ENCODE data around the gene NIN. TPM values are rescaled to one million over a fixed set of nuclear protein-coding genes. Genes with fewer than 3 reads are reported as not detected.

Gene NIN
- total RNA-seq, 1 experiment from 2014 or later: 86.1 TPM

DNA sequence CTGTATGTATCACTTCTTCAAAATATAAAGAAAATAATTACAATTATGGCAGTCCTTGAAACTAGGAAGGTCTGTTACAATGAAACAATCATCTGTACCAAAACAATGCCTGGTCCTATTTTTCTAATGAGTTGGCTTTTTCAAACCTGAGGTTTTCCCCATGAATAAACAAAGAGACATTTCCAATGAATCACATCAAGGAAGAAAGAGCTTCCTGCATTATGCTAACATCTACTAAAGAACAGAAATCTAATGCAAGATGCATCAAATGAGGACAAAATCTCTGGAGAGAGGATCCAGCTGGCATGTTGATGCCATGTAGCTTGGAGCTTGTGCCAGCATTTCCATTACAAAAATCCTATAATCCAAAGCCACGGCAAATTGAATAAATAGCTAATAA, 29.3 kb downstream of the NIN start:
- peak; percentile 7 for DNase-seq (ENCODE audit: low read depth, low spot score)
- in situ Hi-C loops (cut with HindIII; ENCODE audit: low pct_unique_long_range_greater_than_20kb, low sequenced_read_pairs): no loop called here

DNA sequence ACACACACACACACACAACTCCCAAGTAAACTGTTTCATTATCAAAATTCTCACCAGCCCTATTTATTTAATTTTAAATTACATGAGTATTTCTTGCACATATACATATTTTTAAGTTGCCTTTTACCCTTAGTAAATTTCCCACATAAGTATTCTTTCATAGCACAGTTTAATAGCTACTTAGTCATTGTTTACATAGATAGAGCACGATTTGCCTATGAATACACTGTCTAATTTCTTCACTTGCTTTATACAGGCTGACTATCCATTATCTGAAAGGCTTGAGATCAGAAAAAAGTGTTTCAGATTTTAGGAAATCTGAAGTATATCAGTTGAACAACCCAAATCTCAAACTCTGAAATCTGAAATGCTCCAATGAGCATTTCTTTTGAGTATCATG, 30.9 kb downstream of the NIN start:
- DNase-seq (ENCODE audit: low read depth, low spot score): no peak
- in situ Hi-C loops (cut with HindIII; ENCODE audit: low pct_unique_long_range_greater_than_20kb, low sequenced_read_pairs): no loop called here

DNA sequence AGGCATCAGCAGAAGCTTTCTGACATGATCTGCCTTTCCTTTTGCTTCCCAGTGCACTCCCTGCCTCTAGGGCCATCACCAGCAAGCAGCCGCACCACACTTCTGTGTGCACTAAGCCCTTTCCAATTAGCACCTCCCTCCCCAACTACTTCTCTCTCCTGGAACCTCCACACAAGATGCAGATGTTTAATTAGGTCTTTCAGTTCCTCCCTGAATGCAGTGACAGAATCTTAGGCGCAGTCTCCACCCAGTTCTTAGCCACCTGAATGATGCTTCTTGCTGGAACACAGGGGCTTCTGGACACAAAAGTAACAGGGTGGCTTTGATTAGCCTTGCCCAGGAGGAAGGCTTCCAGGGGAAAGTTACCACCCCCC, 32.9 kb downstream of the NIN start:
- in situ Hi-C loops (cut with HindIII; ENCODE audit: low pct_unique_long_range_greater_than_20kb, low sequenced_read_pairs): no loop called here
- no peak for DNase-seq (ENCODE audit: low read depth, low spot score)

DNA sequence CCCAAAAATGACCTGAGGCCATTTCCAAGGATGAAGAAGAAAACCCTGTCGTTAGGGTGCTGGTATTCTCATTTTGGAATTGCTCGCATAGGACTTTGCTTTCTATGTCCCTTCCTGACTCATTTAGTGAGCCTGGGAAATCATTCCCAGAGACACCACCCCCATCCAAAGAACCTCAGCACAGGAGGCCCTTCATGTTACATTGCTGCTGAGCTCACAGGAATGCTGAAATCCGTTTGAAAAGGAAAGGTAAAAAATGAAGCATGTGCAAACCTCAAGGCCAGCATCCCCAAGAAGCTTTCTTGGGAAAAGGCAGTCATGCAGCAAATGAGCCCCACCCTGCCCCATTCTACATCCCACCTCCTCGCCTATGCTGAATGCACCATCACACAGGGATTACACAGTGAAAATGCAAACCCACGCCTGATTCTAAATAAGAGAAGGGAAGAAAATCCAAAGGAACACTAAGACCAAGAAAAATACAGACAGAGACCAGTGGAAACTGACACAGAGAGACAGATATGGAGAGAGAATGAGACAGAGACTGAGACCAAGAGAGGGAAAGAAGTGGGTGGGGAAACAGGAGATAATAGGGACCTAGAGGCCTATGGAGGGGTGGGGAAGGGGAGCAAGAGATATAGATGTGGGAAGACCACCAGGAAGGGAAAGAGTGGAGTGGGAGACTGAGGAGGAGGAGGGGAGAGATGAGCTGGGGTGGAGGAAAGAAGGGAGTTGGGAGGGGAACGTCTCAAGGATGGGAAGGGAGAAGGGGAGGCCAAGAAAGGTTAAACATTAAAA, 33.5 kb downstream of the NIN start:
- in situ Hi-C loops (cut with HindIII; ENCODE audit: low pct_unique_long_range_greater_than_20kb, low sequenced_read_pairs): no loop called here
- no peak for DNase-seq (ENCODE audit: low read depth, low spot score)

DNA sequence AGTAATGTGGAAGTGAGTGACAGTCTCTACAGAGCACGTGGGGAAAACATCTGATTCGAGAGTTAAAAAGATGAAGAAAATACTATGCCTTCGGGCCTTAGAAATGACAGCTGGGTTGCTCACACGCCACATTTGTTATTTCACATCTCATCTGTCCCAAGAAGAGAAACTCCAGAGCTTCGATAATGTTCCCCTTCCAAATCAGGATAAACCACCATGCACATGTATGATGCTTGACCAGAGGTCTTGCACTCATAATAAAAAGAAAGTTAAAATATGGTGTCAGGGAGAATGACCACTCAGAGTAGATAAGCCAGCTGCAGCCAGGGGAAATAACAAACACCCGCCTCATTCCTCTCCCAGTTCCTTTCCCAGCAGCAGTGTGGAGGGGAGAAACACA, 34.6 kb downstream of the NIN start:
- in situ Hi-C loops (cut with HindIII; ENCODE audit: low pct_unique_long_range_greater_than_20kb, low sequenced_read_pairs): no loop called here

DNA sequence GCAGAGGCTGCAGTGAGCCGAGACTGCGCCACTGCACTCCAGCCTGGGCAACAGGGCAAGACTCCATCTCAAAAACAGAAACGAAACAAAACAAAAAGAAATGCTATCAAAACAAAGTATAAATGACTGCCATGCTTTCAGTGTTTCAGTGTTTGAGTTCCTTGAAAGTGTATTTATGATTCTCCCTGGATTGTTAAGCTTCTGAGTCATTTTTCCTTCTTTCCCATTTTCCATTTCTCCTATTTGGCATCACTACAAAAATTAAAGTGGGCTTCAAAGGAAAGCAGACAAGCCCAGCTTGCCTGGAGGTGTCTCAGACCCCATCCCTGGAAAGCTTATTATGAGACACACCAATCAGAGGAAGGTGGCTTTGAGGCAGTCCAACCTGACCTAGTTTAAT, 35.1 kb downstream of the NIN start:
- in situ Hi-C loops (cut with HindIII; ENCODE audit: low pct_unique_long_range_greater_than_20kb, low sequenced_read_pairs): no loop called here
- no peak for DNase-seq (ENCODE audit: low read depth, low spot score)

More for the DNA sequence above, 34.6 kb downstream of the NIN start:
- DNase-seq (ENCODE audit: low read depth, low spot score): no peak

DNA sequence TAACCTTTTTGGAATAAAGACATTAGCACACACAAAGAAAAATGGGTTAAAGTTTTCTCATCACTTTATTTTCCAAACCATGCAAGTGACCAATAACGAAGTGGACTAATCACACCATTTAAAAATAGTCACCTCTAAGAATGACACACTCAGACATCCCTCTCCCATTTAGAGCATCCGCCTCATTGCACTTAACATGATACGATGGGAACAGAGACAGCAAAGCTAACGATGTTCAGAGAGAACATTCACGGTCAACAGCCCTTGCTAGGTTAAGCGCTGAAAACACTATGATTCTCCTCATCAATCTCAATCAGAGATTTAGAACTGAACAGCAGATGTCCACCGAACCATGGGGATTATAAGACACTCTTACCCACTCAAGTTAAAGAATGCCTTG, 35.8 kb downstream of the NIN start:
- in situ Hi-C loops (cut with HindIII; ENCODE audit: low pct_unique_long_range_greater_than_20kb, low sequenced_read_pairs): no loop called here
- no peak for DNase-seq (ENCODE audit: low read depth, low spot score)

DNA sequence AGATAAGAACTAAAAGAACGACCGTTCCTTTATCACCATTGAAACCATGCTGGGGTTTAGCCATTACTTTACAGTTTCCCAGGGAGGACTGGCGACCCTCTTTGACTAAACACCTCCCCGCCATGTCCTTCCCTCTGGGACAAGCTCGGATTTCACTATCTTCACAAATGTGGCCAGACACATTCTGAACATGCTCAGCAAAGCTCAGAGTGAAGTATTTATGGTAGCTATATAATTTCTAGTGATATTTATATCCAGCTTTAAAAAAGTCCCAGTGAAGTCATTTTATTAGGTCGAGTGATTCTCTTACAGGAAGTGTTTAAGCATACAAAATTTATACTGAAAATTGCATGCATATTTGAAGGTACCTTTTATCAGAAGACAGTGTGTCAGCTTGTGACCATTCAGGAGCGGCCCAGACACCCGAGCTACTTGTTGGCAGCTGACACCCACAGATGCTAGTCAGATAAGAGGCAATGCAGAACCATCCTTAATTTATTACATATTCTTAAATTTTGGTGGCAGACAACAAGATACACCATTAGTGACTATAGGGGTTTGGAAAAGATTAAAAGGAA, 36.8 kb downstream of the NIN start:
- DNase-seq (ENCODE audit: low read depth, low spot score): no peak
- in situ Hi-C loops (cut with HindIII; ENCODE audit: low pct_unique_long_range_greater_than_20kb, low sequenced_read_pairs): no loop called here

DNA sequence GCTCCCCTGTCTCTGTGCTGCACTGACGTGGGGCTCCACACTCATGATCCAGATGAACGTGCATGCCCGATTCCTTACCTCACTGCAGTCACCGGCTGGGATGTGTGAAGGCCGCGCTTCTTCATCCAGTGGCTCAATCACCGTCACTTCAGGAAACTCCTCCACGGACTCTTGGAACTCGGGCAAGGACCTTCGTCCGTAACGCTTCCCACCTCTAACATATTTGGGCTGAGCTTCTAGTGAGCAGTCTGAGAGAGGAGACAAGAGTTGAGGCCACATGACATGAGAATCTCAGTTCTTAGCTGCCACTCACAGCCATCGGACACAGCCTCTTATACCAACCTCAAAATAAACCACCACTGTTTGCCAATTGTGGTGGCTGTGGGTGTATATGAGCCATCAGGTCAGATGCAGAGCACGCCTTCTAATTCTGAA, 38.3 kb downstream of the NIN start:
- in situ Hi-C loops (cut with HindIII; ENCODE audit: low pct_unique_long_range_greater_than_20kb, low sequenced_read_pairs): no loop called here

DNA sequence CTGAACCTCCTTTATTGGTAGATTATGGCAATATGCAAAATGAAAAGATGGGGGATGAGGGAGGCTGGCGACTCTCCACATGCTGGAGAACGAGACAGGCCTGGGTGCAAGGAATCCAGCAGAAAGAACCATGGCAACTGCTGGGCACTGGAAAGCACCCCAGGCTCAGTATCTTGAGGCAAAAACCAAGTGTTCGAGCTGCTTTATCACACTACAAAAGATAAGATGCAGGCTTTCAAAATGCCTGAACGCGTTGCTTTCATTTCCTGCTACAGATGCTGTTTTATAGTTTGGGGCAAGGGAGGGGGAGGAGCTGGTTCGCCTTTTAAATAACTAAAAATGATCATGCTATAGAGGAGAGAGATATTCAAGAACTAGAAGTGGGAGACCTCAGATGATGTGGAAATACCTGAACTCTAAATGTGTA, 38.9 kb downstream of the NIN start:
- in situ Hi-C loops (cut with HindIII; ENCODE audit: low pct_unique_long_range_greater_than_20kb, low sequenced_read_pairs): no loop called here
- no peak for DNase-seq (ENCODE audit: low read depth, low spot score)

More for the DNA sequence above, 38.3 kb downstream of the NIN start:
- DNase-seq (ENCODE audit: low read depth, low spot score): no peak

DNA sequence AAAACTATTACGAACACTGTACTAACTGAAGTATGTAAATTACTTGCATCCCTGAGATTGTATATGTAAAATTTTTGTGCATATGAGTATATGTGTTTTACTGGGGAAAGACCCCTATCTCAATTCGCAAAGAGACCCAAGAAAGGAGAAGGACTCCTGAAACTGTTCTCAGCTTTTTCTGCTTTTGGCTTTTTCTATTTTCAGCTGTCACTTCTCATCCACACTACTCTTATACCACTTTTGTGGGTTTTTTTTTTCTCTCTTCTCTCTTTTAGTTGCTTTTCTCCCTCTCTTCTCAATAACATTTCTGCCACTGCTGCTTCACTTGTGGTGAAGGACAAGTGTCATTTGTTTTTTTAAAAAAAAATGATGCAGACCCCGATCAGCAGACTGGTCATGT, 39.8 kb downstream of the NIN start:
- no peak for DNase-seq (ENCODE audit: low read depth, low spot score)
- in situ Hi-C loops (cut with HindIII; ENCODE audit: low pct_unique_long_range_greater_than_20kb, low sequenced_read_pairs): no loop called here

DNA sequence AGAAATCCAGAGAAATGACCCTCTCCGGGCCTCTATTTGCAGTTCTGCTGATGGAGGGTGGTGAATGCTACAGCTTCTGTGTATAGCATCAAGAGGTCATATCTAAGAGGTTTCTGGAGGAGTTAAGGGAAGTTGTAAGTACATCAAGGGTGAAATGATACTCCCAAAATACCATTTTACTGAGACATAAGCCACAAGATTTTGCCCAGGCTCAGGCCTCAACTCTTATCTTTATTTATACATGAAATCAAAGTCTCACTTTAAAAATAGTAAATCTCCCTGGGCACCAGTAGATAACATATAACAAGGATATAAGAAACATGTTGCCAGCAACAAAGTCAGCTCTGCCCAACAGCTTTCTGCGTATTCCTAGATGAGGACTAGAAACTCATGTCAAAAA, 40.4 kb downstream of the NIN start:
- DNase-seq (ENCODE audit: low read depth, low spot score): no peak
- in situ Hi-C loops (cut with HindIII; ENCODE audit: low pct_unique_long_range_greater_than_20kb, low sequenced_read_pairs): no loop called here

DNA sequence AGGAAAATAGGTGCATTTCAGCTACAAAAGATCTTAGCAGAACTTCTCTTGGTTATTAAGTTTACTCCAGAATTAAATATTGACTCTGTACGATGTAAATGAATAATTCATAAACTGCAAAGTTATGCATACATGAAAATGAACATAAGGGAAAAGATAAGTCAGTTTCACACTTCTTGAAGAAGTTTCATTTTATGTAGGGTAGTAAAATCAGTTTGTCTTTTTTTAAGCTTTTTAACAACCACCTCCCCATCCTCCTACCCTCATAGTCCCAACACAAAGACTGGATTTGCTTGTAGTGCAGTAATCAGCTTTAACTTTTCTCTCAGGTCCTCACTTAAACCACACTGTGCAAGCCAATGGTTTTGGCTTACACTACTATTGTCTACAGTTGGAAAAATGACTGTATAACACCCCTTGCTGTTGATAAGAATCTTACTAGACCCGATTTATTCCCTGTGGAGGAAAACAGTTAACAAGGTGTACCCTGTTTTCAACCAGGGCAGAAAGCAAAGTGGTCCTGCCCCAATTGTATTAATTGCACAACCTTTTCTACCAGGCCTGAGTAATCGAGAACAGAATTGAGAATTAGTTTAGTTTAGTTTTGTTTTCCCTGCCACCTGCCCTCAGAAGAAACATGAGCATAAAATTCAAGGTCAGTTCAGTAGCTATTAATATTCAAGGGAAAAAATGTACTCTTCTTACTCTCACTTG, 44.1 kb downstream of the NIN start:
- no peak for DNase-seq (ENCODE audit: low read depth, low spot score)
- in situ Hi-C loops (cut with HindIII; ENCODE audit: low pct_unique_long_range_greater_than_20kb, low sequenced_read_pairs): no loop called here

DNA sequence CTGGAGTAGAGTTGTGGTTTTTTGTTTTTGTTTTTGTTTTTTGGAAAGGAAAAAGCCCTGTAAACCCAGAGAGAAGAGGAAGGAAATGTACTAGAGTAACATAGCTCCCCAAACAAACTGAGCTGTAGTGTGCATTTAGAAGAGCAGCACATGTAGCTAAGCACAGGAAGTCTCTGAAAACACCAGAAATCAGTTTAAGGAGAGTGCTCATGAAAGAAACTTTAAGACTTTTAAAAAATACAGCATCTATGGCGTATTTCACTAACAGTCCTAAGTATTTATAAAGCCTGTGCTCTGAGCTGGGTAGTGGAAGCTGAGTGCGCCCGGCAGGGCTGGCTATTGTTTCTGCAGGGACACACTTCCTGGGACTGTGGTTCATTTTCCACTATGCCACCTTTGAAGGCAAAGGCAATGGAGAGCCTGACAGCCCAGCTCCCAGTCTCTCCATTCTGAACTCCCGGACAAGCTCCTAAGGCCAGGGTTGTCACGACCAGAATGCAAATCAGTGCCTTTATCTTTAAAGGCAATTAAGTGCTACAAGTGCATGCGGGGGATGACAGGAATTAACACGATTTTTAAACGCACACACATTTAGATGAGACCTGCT, 45.4 kb downstream of the NIN start:
- DNase-seq (ENCODE audit: low read depth, low spot score): no peak
- in situ Hi-C loops (cut with HindIII; ENCODE audit: low pct_unique_long_range_greater_than_20kb, low sequenced_read_pairs): no loop called here

DNA sequence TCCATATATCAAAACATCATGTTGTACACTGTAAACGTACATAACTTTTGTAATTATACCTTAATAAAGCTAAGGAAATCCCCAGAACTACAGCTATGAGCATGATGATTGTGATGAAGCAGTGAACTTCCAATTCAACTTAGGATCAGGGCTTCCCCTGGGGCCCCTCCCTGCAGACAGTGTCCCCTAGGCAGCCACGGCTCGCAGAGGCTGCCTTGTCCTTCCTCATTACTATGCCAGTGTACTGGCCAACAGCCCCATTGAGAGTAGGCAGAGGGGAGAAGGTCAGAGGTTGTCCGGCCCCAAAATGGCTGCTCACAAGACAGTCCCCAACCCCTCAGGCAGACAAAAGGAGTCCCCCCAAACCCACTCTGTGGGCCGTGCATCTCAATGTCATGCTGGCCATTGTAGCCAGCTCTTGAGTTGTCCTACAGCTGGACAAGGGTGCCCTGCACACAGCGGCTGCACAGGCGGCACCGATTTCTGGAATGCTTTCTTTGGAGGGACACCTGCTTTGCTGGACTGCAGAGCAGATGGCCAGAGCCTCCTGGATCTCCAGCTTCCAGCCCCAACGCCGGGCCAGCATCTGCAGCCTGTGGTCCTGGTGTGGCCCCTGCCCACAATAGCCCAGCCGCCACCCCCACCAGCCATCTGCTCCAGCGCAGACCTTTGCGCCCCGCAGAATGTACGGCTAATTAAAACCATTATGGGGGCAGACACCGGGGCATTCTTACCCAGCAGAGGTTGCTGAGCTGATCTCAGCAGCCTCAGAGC, 46.1 kb downstream of the NIN start:
- in situ Hi-C loops (cut with HindIII; ENCODE audit: low pct_unique_long_range_greater_than_20kb, low sequenced_read_pairs): no loop called here
- no peak for DNase-seq (ENCODE audit: low read depth, low spot score)

DNA sequence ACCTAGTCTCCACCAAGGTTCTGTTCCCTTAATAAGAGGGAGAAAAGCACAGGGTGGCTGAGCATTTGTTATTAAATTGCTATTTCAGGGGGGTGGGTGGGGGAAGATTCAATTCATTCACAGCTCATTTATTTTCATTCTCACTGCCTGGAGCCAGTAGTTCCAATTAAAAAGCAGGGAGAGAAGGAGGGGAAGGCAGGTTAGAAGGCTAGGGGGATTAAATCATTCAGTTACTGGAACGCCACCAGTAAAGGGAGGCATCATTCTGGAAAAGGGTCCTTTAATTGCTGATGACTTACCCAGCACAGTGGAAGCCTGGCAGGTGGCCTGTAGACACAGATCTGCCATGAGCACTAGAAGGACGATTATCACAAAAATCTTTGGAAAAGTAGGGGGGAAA, 47.4 kb downstream of the NIN start:
- DNase-seq (ENCODE audit: low read depth, low spot score): no peak
- in situ Hi-C loops (cut with HindIII; ENCODE audit: low pct_unique_long_range_greater_than_20kb, low sequenced_read_pairs): no loop called here

DNA sequence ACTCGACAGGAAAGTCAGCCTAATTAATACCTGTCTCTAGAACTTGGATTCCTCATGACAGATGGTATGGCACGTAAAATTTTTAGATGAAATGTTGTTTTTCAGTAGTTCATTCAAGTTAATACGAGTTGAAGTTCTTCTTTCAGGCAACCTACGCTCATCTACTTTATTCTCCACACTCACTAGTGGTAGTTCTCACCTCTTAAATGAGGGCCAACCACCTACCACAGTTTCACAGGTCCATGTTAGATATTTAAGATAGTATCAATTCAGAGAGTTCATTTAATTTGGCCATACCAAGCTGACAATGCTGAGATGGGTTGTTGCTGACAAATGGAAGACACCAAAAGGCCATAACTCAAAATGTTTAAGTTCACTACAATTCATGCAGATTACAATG, 50.6 kb downstream of the NIN start:
- no peak for DNase-seq (ENCODE audit: low read depth, low spot score)
- in situ Hi-C loops (cut with HindIII; ENCODE audit: low pct_unique_long_range_greater_than_20kb, low sequenced_read_pairs): no loop called here

Data from SK-MEL-5 (cell line).